ENCODE measurements around the gene ARHGAP33.

Gene ARHGAP33

DNA sequence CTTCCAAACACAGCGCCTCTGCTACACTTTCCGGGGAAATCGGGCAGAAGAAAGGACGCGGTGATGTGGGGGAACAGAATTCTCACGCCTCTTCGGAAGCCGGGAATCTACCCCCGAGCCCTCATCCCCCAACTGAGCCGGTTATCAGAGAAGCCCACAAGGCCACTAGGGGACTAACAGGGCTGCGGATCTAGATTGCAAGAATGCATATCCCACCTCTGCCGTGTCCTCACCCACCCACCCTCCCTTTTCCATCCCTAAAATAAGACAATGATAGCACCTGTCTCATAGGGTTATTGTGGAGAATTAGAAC lies 34.2 kb upstream of the ARHGAP33 start:
- TF ChIP-seq POLR2A (IDR thresholded peaks at IDR 0.05; ENCODE audit: low read depth, low read length) (no peak), POLR2AphosphoS5 (IDR thresholded peaks at IDR 0.05; ENCODE audit: low read depth, low read length) (no peak), TAF1 (IDR thresholded peaks at IDR 0.05; ENCODE audit: borderline replicate concordance, low read depth, low read length) (no peak)
- no peak for DNase-seq (ENCODE audit: insufficient read length)
- FAIRE-seq: no peak

DNA sequence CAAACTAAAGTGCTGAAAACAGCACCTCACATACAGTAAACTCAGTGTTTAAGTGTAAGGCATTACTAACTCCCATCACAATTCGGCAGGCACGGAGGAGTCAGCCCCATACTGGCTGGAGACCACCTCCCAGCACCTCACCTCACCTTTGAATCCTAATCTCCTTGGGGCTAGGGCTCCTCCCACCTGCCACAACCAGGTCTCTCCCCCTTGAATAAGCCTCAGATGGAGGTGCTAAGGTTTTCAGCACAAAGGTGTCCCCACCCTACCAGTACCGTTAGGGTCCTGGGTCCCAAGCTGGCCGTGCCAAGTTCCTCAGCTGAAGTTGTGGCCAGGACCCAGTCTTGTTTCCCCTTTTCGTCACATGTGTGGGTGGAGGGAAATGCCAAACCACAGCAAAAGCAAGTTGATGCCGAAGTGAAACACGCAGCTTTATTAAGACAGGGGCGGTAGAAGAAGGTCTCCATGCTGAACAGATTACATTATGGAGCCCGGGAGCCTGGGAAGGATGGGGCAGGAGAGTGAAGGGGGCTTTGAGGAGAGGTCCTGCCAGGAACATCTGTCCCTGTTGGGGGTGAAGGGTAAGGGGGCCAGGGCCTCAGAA lies 33.1 kb upstream of the ARHGAP33 start, which contains the start of gene IGFLR1:
Gene IGFLR1, minus strand, starts transcription at position 332 of the 604 bp plus-strand sequence. CDS start 1,272 bp downstream, outside the sequence.
- FAIRE-seq (peak; percentile 94), DNase-seq (ENCODE audit: insufficient read length) (no peak)
- TF ChIP-seq POLR2AphosphoS5 (IDR thresholded peaks at IDR 0.05; ENCODE audit: low read depth, low read length) (peak; percentile 59; the same call in 1 of the 2 replicates), TAF1 (IDR thresholded peaks at IDR 0.05; ENCODE audit: borderline replicate concordance, low read depth, low read length) (peak; percentile 73), POLR2A (IDR thresholded peaks at IDR 0.05; ENCODE audit: low read depth, low read length) (peak; percentile 84)

DNA sequence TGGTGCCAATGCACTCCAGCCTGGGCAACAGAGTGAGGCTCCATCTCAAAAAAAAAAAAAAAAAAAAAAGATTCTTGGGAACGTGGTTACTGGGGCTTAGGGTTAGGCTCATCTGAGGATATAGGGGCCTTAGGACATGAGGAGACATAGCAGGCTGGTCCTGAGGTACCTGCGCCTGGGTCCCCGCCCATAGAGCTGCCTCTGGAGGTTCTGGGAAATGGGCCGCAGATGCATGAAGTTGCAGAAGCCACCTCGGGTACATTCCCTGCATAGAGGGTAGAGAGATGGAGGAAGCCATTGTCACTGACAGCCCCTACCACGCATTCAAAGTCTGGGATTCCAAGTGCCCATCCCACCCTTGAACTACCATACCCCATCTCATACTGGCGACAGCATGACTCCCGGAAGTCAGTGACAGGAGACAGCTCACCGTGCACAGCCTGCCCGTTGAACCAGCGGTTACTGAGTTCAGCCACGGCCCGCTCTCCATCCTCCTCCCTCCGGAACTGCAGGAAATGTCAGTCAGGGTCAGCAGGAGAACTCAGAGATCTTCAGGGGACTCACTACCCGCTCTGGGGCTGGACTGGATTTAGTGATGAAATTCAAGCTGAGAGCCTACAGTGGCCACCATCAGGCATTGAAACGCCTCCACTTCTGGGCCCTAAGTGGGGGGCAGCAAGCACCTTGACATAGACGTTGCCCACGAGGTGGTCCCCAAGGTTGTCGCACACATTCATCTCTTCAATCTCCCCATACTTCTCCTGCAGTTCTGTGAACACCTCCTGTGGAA lies 31.5 kb upstream of the ARHGAP33 start:
- TF ChIP-seq TAF1 (IDR thresholded peaks at IDR 0.05; ENCODE audit: borderline replicate concordance, low read depth, low read length): no peak
- TF ChIP-seq POLR2A (IDR thresholded peaks at IDR 0.05; ENCODE audit: low read depth, low read length): no peak
- no peak for TF ChIP-seq POLR2AphosphoS5 (IDR thresholded peaks at IDR 0.05; ENCODE audit: low read depth, low read length)
- DNase-seq (ENCODE audit: insufficient read length): no peak
- FAIRE-seq: no peak

DNA sequence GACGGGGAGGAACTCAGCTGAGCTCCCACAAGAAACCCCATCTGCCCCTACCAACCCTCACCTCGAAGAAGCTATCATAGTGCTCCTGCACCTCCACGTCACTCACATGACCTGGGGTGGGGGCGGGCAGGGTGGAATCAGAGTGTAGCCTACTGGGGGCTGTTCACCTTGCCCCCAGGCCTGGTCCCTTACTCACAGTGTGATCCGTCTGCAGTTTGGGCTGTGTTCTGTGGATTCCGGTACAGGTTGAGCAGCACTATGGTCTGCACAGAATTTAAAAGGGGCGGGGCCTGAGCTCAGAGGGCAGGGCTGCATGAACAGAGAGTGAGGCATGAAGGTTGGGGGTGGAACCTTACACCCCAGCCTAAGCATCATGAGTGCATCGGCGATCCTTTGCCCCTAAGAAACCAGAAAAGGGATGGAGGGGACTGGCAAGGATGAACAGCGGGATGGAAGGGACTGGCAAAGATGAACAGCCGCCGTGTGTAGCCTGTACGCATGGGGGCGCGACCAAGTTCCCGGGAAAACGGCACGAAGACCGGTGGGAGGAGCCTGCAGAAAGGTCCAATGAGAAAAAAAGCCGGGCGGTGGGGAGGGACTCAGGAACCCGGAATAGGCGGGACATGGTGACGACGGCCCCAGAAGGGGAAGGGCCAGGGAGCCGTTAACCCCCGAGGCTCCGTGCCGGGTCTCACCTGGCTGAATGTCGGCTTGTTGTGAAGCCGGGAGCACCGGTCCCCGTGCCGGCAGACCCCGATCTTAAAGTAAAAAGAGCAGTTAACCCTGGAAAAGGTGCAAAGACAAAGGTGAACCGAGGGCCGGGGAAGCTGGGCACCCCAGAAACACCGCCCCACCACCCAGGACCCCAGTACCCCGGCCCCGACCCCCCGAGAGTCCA lies 30.7 kb upstream of the ARHGAP33 start:
- peak; percentile 91 for TF ChIP-seq POLR2AphosphoS5 (IDR thresholded peaks at IDR 0.05; ENCODE audit: low read depth, low read length)
- TF ChIP-seq TAF1 (IDR thresholded peaks at IDR 0.05; ENCODE audit: borderline replicate concordance, low read depth, low read length): 0 out of 2 replicates have a peak, but pooled peaks have one; percentile 26
- TF ChIP-seq POLR2A (IDR thresholded peaks at IDR 0.05; ENCODE audit: low read depth, low read length): peak; percentile 90
- DNase-seq (ENCODE audit: insufficient read length): peak; percentile 74

DNA sequence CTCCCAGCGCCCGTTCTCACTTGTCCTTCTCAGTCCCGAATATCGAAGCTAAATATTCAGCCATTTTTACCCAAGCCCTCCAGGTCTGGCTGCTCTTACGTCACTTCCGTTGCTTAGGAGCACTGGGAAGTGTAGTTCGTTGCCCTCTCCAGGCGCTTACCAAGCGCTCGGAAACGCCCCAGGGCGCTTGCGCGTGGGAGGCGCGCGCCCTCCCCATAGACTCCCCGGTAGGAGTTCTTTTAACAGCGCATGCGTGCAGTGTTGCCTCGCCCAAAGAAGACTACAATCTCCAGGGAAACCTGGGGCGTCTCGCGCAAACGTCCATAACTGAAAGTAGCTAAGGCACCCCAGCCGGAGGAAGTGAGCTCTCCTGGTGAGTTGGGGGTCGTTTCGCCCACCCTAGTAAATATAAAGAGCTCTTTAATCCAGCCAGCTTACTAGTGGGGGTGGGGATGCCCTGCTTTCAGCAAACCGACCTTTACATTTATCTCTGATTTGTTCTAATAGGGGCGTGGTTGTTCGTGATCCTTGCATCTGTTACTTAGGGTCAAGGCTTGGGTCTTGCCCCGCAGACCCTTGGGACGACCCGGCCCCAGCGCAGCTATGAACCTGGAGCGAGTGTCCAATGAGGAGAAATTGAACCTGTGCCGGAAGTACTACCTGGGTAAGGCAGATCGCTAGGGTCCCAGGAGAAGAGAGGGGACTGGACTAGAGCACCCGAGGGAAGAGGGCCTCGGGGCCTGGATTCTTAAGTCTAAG lies 29.9 kb upstream of the ARHGAP33 start, which contains the start of the genes PSENEN and U2AF1L4:
Gene PSENEN, plus strand, starts transcription at position 324 of the 759 bp plus-strand sequence. Its CDS starts 280 bp downstream, at position 604.
Gene U2AF1L4, minus strand, starts transcription at position 91 of the 759 bp plus-strand sequence. Its CDS starts 27 bp downstream, at position 64.
- peak; percentile 95 for FAIRE-seq

More for the DNA sequence above, 30.7 kb upstream of the ARHGAP33 start:
- FAIRE-seq: no peak

DNA sequence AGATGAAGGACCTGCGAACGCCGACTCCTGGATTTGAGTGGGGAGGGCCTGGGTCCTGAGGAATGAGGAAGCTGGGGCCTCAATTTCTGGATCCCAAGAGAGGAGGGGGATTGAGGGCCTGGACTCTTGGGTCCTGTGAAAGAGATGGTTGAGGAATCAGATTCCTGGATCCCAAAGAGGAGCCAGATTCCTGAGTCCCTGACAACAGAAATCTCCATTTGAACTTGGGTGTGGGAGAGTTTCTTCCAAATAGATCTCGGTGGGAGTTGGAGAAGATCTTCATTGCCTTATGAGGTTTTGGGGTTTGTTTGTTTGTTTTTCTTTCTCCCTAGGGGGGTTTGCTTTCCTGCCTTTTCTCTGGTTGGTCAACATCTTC lies 29.3 kb upstream of the ARHGAP33 start:
- no peak for DNase-seq (ENCODE audit: insufficient read length)
- TF ChIP-seq POLR2AphosphoS5 (IDR thresholded peaks at IDR 0.05; ENCODE audit: low read depth, low read length) (no peak), TAF1 (IDR thresholded peaks at IDR 0.05; ENCODE audit: borderline replicate concordance, low read depth, low read length) (no peak), POLR2A (IDR thresholded peaks at IDR 0.05; ENCODE audit: low read depth, low read length) (no peak)
- FAIRE-seq: no peak

More for the DNA sequence above, 29.9 kb upstream of the ARHGAP33 start, which contains the start of the genes PSENEN and U2AF1L4:
- peak; percentile 81 for DNase-seq (ENCODE audit: insufficient read length)
- TF ChIP-seq POLR2A (IDR thresholded peaks at IDR 0.05; ENCODE audit: low read depth, low read length): 0 out of 2 replicates have a peak, but pooled peaks have one; percentile 8
- TF ChIP-seq TAF1 (IDR thresholded peaks at IDR 0.05; ENCODE audit: borderline replicate concordance, low read depth, low read length): no peak
- 0 out of 2 replicates have a peak, but pooled peaks have one; percentile 11 for TF ChIP-seq POLR2AphosphoS5 (IDR thresholded peaks at IDR 0.05; ENCODE audit: low read depth, low read length)

DNA sequence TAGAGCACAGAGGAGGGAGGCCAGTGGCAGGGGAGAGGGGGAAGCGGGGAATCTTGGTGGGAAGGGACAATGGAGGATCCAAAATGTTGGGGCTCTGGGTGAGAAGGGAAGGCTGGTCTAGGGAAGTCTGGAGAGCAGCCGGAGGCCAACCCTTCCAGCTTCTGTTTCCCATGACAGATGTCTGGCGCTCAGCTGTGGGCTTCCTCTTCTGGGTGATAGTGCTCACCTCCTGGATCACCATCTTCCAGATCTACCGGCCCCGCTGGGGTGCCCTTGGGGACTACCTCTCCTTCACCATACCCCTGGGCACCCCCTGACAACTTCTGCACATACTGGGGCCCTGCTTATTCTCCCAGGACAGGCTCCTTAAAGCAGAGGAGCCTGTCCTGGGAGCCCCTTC lies 28.8 kb upstream of the ARHGAP33 start:
- TF ChIP-seq POLR2AphosphoS5 (IDR thresholded peaks at IDR 0.05; ENCODE audit: low read depth, low read length) (no peak), TAF1 (IDR thresholded peaks at IDR 0.05; ENCODE audit: borderline replicate concordance, low read depth, low read length) (no peak), POLR2A (IDR thresholded peaks at IDR 0.05; ENCODE audit: low read depth, low read length) (no peak)
- FAIRE-seq: no peak
- DNase-seq (ENCODE audit: insufficient read length): no peak

DNA sequence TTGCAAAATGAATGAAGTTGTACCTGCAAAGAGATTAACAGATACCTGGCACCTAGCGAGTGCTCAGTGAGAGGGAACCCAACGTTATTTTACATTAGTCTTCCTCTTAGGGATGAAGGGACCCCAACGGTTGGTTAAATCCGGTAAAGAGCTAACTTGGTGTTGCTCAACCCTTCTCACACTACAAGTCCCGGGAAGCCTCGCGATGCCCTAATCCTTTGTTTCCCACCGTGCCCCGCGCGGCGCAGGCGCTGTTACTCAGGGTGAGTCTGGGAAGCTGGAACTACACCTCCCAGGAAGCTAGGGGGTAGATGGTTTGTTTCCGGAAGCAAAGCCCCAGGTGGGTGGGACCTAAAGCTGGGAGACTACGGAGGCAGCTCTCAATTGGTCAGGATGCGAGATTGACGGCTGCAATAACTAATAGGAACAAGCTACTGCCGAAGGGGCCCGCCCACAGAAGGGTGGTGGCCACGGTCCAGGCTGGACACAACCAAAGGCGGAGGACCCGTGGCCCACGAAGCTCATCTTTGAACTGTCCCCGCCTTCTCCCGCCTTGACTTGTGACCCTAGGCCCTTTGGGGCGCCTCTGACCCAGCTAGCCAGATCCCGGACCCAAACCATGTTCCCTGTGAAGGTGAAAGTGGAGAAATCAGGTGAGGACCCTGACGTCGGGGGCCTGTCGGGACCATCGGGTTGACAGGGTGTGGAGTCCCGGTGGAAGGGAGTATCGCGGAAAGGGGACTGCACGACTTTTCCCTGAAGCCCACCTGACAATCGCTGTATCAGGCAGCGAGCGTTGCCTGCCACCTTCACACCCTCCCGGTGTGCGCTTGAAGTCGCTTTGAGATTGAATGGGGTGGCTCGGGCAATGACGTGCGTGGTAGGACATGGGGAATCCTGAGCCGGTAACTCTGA lies 27.0 kb upstream of the ARHGAP33 start, which contains the start of gene LIN37:
Gene LIN37, plus strand, starts transcription at position 471 of the 915 bp plus-strand sequence. Its CDS starts 149 bp downstream, at position 620.
- DNase-seq (ENCODE audit: insufficient read length) (peak; percentile 90), FAIRE-seq (peak; percentile 97)
- TF ChIP-seq POLR2A (IDR thresholded peaks at IDR 0.05; ENCODE audit: low read depth, low read length): peak; percentile 54; the same call in 1 of the 2 replicates
- 0 out of 2 replicates have a peak, but pooled peaks have one; percentile 7 for TF ChIP-seq TAF1 (IDR thresholded peaks at IDR 0.05; ENCODE audit: borderline replicate concordance, low read depth, low read length)
- TF ChIP-seq POLR2AphosphoS5 (IDR thresholded peaks at IDR 0.05; ENCODE audit: low read depth, low read length): no peak

DNA sequence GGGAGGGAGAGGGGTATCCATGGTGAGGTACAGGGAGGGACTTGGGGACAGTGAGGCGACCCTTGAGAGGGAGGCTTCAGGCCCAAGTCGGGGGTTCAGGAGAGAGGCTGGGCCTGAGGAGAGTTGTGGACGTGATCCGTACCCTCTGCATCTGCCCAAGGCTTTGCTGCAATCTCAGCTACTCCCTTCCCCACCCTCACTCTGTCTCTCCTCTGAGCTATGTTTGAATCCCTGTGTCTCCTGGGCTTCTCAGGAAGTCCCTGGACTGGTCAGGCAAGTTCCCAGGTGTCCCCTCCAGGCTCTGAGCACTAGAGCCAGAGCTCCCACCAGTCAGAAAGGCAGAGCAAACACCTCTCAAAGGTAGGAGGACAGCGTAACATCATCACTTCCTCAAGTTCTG lies 25.2 kb upstream of the ARHGAP33 start:
- FAIRE-seq (no peak), DNase-seq (ENCODE audit: insufficient read length) (no peak)
- TF ChIP-seq POLR2A (IDR thresholded peaks at IDR 0.05; ENCODE audit: low read depth, low read length) (no peak), TAF1 (IDR thresholded peaks at IDR 0.05; ENCODE audit: borderline replicate concordance, low read depth, low read length) (no peak)

Data from GM12892 (cell line).